Heart left ventricle (tissue), 13 donors: ENCODE data around the gene GCH1.

Source experiments
- CTCF ChIP-seq, 12 donors: fragments of 200-600 bp; sonication (generic) in 4 of 12; IDR thresholded peaks; one replicate each; pipeline versions ENCODE4 v1.5.0 to v1.8.0; 2018 to 2022; ENCODE audit warnings: antibody characterized with exemption in 12 of 12, mild to moderate bottlenecking in 5 of 12
- POLR2A ChIP-seq, 2 donors: fragments of 450-650 bp; IDR thresholded peaks; one replicate each; pipeline ENCODE4 v1.6.1; 2017; ENCODE audit warnings: antibody characterized with exemption in 2 of 2, mild to moderate bottlenecking in 2 of 2, moderate library complexity in 2 of 2
- donor health status: ischemic (EF 13 %, LVEDD 7.1; RV severe dilation, severe dysfunction).
- donor health status: DM: no; HTN: yes; CAD: no.
- donor health status: DM: no; HTN: no; CAD: no.
- donor health status: ischemic (EF 25% LVEDD 6.9; RV normal size, moderate dysfunction).
- donor health status: ischemic (EF 25% LVEDD 5.7; RV mildly dilated, moderate dysfunction).
- donor health status: ischemic (EF 35%, LVEDD 5.7; RV mildly dilated, moderate dysfunction).
- donor health status: nonischemic (EF 11% LVEDD 7.7; RV severe dilation, severe dysfunction).
- donor health status: DM: yes; HTN: yes; CAD: no.
- donor health status: PGD.
- donor health status: ischemic (EF 29% LVEDD 5.4; RV normal size, mild dysfunction).
- donor health status: nonischemic (EF 23%, LVEDD 6.1; RV moderate dilation, normal function).

- TF ChIP-seq POLR2A (IDR thresholded peaks at IDR 0.05) (no peak), CTCF (IDR thresholded peaks at IDR 0.05) (no peak)
These were observed 87.6 kb downstream of the GCH1 start for GRCh38 chr14:54815016-54815415.
